H9 (cell line): Measurements from ENCODE around the gene C13orf46. TPM values are rescaled to one million over a fixed set of nuclear protein-coding genes. Genes with fewer than 3 reads are reported as not detected.

Experiments
- DNase-seq: peaks from one replicate; pipeline ENCODE4 v3.0.0-alpha.2; 2017
- H2AFZ ChIP-seq: one replicate; pipeline ENCODE4 v1.6.1; 2013; ENCODE audit warnings: mild to moderate bottlenecking, low read length, control low read depth, moderate library complexity
- H2AK5ac ChIP-seq: 2 replicates; pipeline ENCODE4 v1.6.1; 2013; ENCODE audit warnings: low read length, control low read depth, mixed read lengths; ENCODE audit not compliant: insufficient read length
- H2BK120ac ChIP-seq: one replicate; pipeline ENCODE4 v1.6.1; 2013; ENCODE audit warnings: low read depth, mild to moderate bottlenecking, low read length, control low read depth, inconsistent platforms; ENCODE audit not compliant: poor library complexity, severe bottlenecking
- H2BK12ac ChIP-seq: 2 replicates; pipeline ENCODE4 v1.6.1; 2013; ENCODE audit warnings: low read length, control low read depth, mixed read lengths, low read depth; ENCODE audit not compliant: insufficient read length
- H2BK15ac ChIP-seq: 2 replicates; pipeline ENCODE4 v1.6.1; 2013; ENCODE audit warnings: low read depth, low read length, control low read depth
- H2BK20ac ChIP-seq: one replicate; pipeline ENCODE4 v1.6.1; 2013; ENCODE audit warnings: low read depth, mild to moderate bottlenecking, low read length, control low read depth, inconsistent platforms; ENCODE audit not compliant: poor library complexity, severe bottlenecking
- H2BK5ac ChIP-seq: 2 replicates; pipeline ENCODE4 v1.6.1; 2013; ENCODE audit warnings: low read length, control low read depth, mixed read lengths; ENCODE audit not compliant: insufficient read length
- H3K14ac ChIP-seq: 2 replicates; pipeline ENCODE4 v1.6.1; 2013; ENCODE audit warnings: low read length, control low read depth; ENCODE audit not compliant: insufficient read depth
- H3K18ac ChIP-seq: 2 replicates; pipeline ENCODE4 v1.6.1; 2013; ENCODE audit warnings: low read depth, mild to moderate bottlenecking, mixed read lengths, low read length, control low read depth; ENCODE audit not compliant: insufficient read length
- H3K23ac ChIP-seq: 2 replicates; pipeline ENCODE4 v1.6.1; 2013; ENCODE audit warnings: low read length, control low read depth, mixed read lengths, low read depth; ENCODE audit not compliant: insufficient read length
- H3K23me2 ChIP-seq: 2 replicates; pipeline ENCODE4 v1.6.1; 2013; ENCODE audit warnings: low read depth, mild to moderate bottlenecking, mixed read lengths, low read length, control low read depth; ENCODE audit not compliant: insufficient read length, poor library complexity, severe bottlenecking
- H3K27ac ChIP-seq: 2 replicates; pipeline ENCODE4 v1.5.1; 2013; ENCODE audit warnings: low read length, control low read depth, mixed read lengths, low read depth; ENCODE audit not compliant: insufficient read length
- H3K27me3 ChIP-seq: 2 replicates; pipeline ENCODE4 v1.6.1; 2013; ENCODE audit warnings: low read length, control low read depth, inconsistent platforms; ENCODE audit not compliant: insufficient read depth
- H3K4ac ChIP-seq: 2 replicates; pipeline ENCODE4 v1.6.1; 2013; ENCODE audit warnings: low read depth, mild to moderate bottlenecking, control low read depth, inconsistent platforms, low read length, moderate library complexity
- H3K4me1 ChIP-seq: 2 replicates; pipeline ENCODE4 v1.6.1; 2013; ENCODE audit warnings: low read length, control low read depth, inconsistent platforms; ENCODE audit not compliant: insufficient read depth
- H3K4me2 ChIP-seq: 2 replicates; pipeline ENCODE4 v1.6.1; 2013; ENCODE audit warnings: low read length, control low read depth, mixed read lengths; ENCODE audit not compliant: insufficient read length, insufficient read depth
- H3K56ac ChIP-seq: 2 replicates; pipeline ENCODE4 v1.6.1; 2013; ENCODE audit warnings: low read depth, mild to moderate bottlenecking, mixed read lengths, low read length, control low read depth; ENCODE audit not compliant: insufficient read length
- H3K79me1 ChIP-seq: 2 replicates; pipeline ENCODE4 v1.6.1; 2013; ENCODE audit warnings: low read depth, mild to moderate bottlenecking, moderate library complexity, low read length, control low read depth, inconsistent platforms; ENCODE audit not compliant: insufficient read depth, poor library complexity, severe bottlenecking
- H3K79me2 ChIP-seq: 2 replicates; pipeline ENCODE4 v1.6.1; 2013; ENCODE audit warnings: low read length, control low read depth, inconsistent platforms; ENCODE audit not compliant: insufficient read depth
- H3K9ac ChIP-seq: 2 replicates; pipeline ENCODE4 v1.6.1; 2013; ENCODE audit warnings: low read length, control low read depth, mixed read lengths; ENCODE audit not compliant: insufficient read length; ENCODE audit errors: extremely low read depth
- H3K9me3 ChIP-seq: one replicate; pipeline ENCODE4 v1.6.1; 2013; ENCODE audit warnings: low read depth, low read length, inconsistent platforms; ENCODE audit not compliant: control insufficient read depth
- H3T11ph ChIP-seq: one replicate; pipeline ENCODE4 v1.6.1; 2013; ENCODE audit warnings: mild to moderate bottlenecking, low read length, control low read depth, inconsistent platforms
- H4K20me1 ChIP-seq: one replicate; pipeline ENCODE4 v1.6.1; 2013; ENCODE audit not compliant: control insufficient read depth, insufficient read length, insufficient read depth
- H4K5ac ChIP-seq: 2 replicates; pipeline ENCODE4 v1.6.1; 2013; ENCODE audit warnings: low read depth, mild to moderate bottlenecking, mixed read lengths, low read length, control low read depth; ENCODE audit not compliant: insufficient read length
- H4K8ac ChIP-seq: replicated peaks from 2 replicates; pipeline ENCODE4 v1.6.1; 2013; ENCODE audit warnings: low read length, control low read depth, mixed read lengths, low read depth; ENCODE audit not compliant: insufficient read length
- H4K91ac ChIP-seq: 2 replicates; pipeline ENCODE4 v1.6.1; 2013; ENCODE audit warnings: low read depth, mild to moderate bottlenecking, moderate library complexity, mixed read lengths, low read length, control low read depth; ENCODE audit not compliant: insufficient read length
- H3K27ac Mint-ChIP-seq, 3 experiments: 2 replicates in 2 of 3; 3 replicates in 1 of 3; pipeline ENCODE4 v1.8.0; 2020 to 2021; ENCODE audit warnings: mixed read lengths in 3 of 3, mild to moderate bottlenecking in 1 of 3, moderate library complexity in 1 of 3
- H3K27me3 Mint-ChIP-seq: 2 replicates; pipeline ENCODE4 v1.8.0; 2021; ENCODE audit warnings: low read depth, mild to moderate bottlenecking, moderate library complexity, mixed read lengths
- H3K36me3 Mint-ChIP-seq, 3 experiments: 2 replicates in 2 of 3; 3 replicates in 1 of 3; pipeline ENCODE4 v1.8.0; 2020 to 2021; ENCODE audit warnings: low read depth in 3 of 3, mixed read lengths in 3 of 3; ENCODE audit not compliant: insufficient read depth in 1 of 3
- H3K4me1 Mint-ChIP-seq, 2 experiments: 2 replicates each; pipeline ENCODE4 v1.8.0; 2020; ENCODE audit warnings: mixed read lengths in 2 of 2
- H3K4me3 Mint-ChIP-seq, 2 experiments: 2 replicates in 1 of 2; 3 replicates in 1 of 2; pipeline ENCODE4 v1.8.0; 2020 to 2021; ENCODE audit warnings: mild to moderate bottlenecking in 2 of 2, mixed read lengths in 2 of 2, moderate library complexity in 1 of 2
- H3K9me3 Mint-ChIP-seq, 2 experiments: 2 replicates in 1 of 2; 3 replicates in 1 of 2; pipeline ENCODE4 v1.8.0; 2020; ENCODE audit warnings: mild to moderate bottlenecking in 2 of 2, mixed read lengths in 2 of 2, moderate library complexity in 1 of 2
- CTCF ChIP-seq: fragments of 200-600 bp; sonication (generic); conservative IDR thresholded peaks from 3 replicates; pipeline ENCODE4 v1.8.0; 2021; ENCODE audit warnings: antibody characterized with exemption, mild to moderate bottlenecking
- whole genome bisulfite sequencing: extraction: QIAGEN DNeasy Blood & Tissue Kit; methylation state at CpG from one replicate; pipeline ENCODE4 v1.1.7; 2013; ENCODE audit warnings: missing lambda C conversion rate, low lambda C conversion rate, mixed read lengths; ENCODE audit not compliant: insufficient read length; ENCODE audit errors: extremely low coverage; 5-methylcytosine and 5-hydroxymethylcytosine counted together
- total RNA-seq: library from RNA; stranded (reverse); gene quantifications from 2 replicates; pipeline ENCODE4 v1.2.1, GENCODE V29; 2021

The C13orf46 gene
- total RNA-seq, 1 experiment from 2014 or later: 0.55 TPM

GRCh38 chr13:113962386-113962785, 11.5 kb downstream of the C13orf46 start:
- no peaks in the 10 kb centered on the region for H3K4me1 Mint-ChIP-seq
- Histone ChIP-seq H3K23me2 (no peaks in the 10 kb centered on the region), H4K91ac (no peak overlapping the region), H3K56ac (no peak overlapping the region), H4K8ac (no peak overlapping the region), H2BK5ac (no peak overlapping the region), H3K4me2 (no peak overlapping the region), H2BK12ac (no peak overlapping the region), H3K79me2 (no peaks in the 10 kb centered on the region), H3K18ac (no peak overlapping the region), H3K79me1 (no peaks in the 10 kb centered on the region), H3K4me1 (no peaks in the 10 kb centered on the region), H3K9me3 (peaks cover 26% of the 10 kb centered on the region), H3K14ac (no peak overlapping the region), H2AK5ac (no peak overlapping the region), H3K9ac (no peak overlapping the region), H3K23ac (no peak overlapping the region), H3K27ac (no peak overlapping the region), H2BK120ac (no peak overlapping the region), H2BK20ac (no peak overlapping the region), H2BK15ac (no peak overlapping the region), H4K20me1 (no peaks in the 10 kb centered on the region), H2AFZ (no peak overlapping the region), H3K27me3 (no peaks in the 10 kb centered on the region), H3K4ac (no peak overlapping the region), H4K5ac (no peak overlapping the region), H3T11ph (no peak overlapping the region)
- no peak overlapping the region for H3K4me3 Mint-ChIP-seq
- no peak for TF ChIP-seq CTCF
- H3K36me3 Mint-ChIP-seq: peaks cover 14 to 26% (median 25%) of the 10 kb centered on the region in 3 experiments
- H3K9me3 Mint-ChIP-seq: peaks cover 41 to 51% of the 10 kb centered on the region in 2 experiments
- H3K27me3 Mint-ChIP-seq: peaks cover 20% of the 10 kb centered on the region
- no CpG with 5 or more reads among the region's 11 CpGs for WGBS
- no peak for DNase-seq
- H3K27ac Mint-ChIP-seq: no peak overlapping the region
